Right lung (tissue), 5 donors: ENCODE results near the gene YTHDF2. TPM values are rescaled to one million over a fixed set of nuclear protein-coding genes. Genes with fewer than 3 reads are reported as not detected.

Experiments
- DNase-seq, 2 donors: peaks; one replicate each; pipeline ENCODE4 v3.0.0-alpha.2; 2013
- polyA plus RNA-seq, 5 donors: library from polyadenylated mRNA; unstranded; fragments of 120-200 nt; gene quantifications; one replicate each; pipeline versions ENCODE4 v1.2.1 to v1.2.3, GENCODE V29; 2013; ENCODE audit warnings: inconsistent platforms in 1 of 5, low replicate concordance in 1 of 5; ENCODE audit not compliant: insufficient read length in 5 of 5, insufficient read depth in 1 of 5

YTHDF2 gene
- polyA plus RNA-seq, 5 donors = 64.4 to 77.2 (median 74.9) TPM

GRCh38 chr1:28796352-28797211 lies 59.8 kb downstream of the YTHDF2 start:
- no peak for DNase-seq

DNA sequence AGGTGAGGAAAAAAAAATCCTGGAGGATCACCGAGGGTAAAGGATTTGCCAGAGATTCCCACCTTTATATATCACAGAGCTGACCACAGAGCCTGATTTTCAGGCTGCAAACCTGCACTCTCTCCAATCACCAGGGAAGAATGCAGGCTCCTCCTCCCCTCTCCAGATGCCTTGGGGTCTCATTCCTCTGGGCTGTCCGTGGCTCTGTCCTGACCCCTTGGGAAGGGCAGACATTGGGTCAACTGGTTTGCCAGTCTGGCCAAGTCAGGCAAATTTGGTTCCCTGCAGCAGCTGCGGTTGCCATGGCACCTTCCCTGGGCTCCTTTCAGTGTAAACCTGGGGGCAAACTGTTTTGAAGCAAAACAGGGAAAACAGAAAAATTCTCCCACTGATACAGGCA lies 63.6 kb downstream of the YTHDF2 start:
- no peak for DNase-seq

GRCh38 chr1:28801461-28801860 lies 64.7 kb downstream of the YTHDF2 start:
- DNase-seq = no peak

- DNase-seq = no peak
Observed at GRCh38 chr1:28803051-28803450, 66.3 kb downstream of the YTHDF2 start.

DNA sequence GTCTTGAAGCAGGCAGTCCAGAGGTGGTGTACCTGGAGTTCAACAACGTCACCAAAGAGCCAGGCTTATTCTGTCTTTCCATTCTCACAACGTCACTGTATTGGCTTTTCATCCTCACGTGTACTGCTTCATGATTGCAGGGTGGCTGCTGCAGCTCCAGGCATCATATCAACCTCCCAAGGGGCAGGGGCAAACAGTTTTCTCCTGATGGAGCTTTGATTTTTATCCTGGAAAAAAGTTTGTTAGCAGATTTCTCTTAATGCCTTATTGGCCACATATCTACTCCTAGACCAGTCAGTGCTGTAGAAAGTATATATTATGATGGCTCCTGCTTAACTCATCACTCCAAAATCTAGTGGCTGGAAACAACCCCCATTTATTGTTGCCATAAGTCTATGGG lies 66.9 kb downstream of the YTHDF2 start:
- no peak for DNase-seq

- DNase-seq = no peak
Observed at GRCh38 chr1:28804071-28804470, 67.3 kb downstream of the YTHDF2 start.

- no peak for DNase-seq
Observed at GRCh38 chr1:28807046-28807445, 70.3 kb downstream of the YTHDF2 start.

- no peak for DNase-seq
Observed at GRCh38 chr1:28807986-28808385, 71.2 kb downstream of the YTHDF2 start.

DNA sequence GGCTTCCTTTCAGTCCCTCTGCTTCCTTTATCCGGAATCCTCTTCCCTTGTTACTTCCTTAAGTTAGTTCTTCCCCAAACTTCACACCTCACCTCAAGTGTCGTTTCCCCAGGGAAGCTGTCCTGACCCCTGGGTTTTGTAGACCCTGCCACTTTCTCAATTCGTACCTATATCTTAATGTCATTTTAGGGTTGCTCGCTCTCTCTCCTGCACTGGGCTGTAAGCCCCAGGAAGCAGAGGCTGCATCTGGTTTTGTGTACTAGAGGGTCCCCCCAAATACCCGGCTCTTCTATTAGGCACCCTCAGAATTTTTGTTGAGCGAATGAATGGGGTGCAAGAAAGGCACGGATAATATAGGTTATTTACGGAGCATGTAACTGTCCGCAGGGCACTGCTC lies 74.6 kb downstream of the YTHDF2 start:
- no peak for DNase-seq

GRCh38 chr1:28811766-28812668 lies 75.3 kb downstream of the YTHDF2 start, which contains the start of gene OPRD1:
OPRD1 (plus strand) TSS chr1:28812170; CDS start chr1:28812384, 214 bp downstream.
- DNase-seq = no peak

GRCh38 chr1:28812669-28813468 lies 76.1 kb downstream of the YTHDF2 start:
- no peak for DNase-seq

DNA sequence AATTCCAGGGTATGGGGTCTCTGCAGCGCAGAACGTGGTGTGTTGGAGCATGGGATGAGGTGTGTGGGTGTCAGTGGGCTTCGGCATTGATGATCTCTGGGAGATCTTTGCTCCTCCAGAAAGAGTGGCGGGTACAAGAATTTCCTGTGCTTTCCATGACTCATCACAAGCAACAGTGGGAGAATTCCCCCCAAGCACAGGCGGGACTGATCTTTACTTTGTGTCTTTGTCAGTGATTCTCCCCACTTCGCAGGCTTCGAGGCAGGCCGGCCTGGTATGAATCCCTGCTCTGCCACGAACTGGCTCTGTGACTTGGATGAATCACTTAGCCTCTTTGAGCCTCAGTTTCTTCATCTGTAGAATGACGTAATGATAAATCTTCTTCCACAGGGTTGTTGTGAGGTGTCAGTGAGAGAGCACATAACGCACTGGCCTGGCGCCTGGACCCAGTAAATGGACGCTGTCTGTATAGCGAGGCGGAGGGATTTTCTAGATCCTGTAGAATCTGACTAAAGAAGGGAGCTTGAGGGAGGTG lies 77.3 kb downstream of the YTHDF2 start:
- DNase-seq = no peak

DNA sequence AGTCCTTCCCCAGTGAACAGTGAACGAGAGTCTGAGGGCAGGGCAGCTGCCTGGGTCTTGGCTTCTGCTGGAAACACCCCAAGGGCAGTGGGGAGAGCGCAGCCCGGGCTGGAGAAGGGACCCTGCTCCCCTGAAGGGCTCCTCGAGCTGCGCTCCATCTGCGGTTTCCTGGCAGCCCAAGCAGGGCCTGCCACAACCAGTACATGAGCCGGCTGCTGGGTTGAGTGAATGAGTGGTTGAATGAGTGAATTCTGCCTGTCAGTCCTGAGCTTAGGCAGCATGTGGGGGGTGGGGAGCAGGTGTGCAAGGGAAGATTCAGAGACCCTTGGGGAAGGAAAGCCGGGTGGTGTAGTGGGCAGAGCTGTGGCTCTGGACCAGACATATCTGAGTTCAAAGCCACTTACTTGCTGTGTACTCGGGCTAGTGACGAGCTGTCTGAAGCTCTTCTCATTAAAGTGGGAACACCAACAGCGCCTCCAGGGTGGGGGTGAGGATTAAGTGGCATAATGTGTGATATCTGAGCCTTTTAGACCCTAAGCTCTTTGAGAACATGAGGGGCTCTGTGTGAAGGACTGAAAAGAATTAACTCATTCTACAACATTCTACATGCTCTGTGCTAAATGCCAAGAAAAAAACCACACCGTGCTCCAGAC lies 78.9 kb downstream of the YTHDF2 start:
- DNase-seq = no peak

DNA sequence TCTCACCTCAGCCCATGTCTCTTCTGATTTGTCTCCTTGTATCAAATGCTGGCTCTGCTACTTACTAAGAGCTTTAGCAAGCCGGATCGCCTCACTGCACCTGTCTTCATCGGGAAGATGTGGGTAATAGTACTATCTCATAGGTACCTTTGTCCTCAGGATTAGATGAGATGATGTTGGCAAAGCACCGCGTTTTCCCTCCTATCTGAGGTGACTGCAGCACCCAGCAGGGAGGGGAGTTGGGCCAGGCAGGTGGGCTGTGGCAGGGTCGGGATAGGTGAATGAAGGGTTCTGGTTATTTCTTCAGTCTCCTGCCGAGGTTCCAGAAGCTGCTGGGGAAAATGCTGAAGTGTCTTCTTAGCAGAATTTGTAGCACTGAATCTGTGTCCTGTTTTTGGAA lies 80.4 kb downstream of the YTHDF2 start:
- DNase-seq = no peak

GRCh38 chr1:28819020-28819419 lies 82.3 kb downstream of the YTHDF2 start:
- DNase-seq = no peak

Other genes starting within 250 kb of the YTHDF2 start
- gene RCC1, start 230.9 kb upstream of the YTHDF2 start, polyA plus RNA-seq = 10 to 100 TPM; 35.1 to 48.1 (median 41.3) TPM
- 10 to 100 TPM; 28.0 to 36.8 (median 29.0) TPM for gene TRNAU1AP, start 183.9 kb upstream of the YTHDF2 start, polyA plus RNA-seq
- gene RAB42, start 144.7 kb upstream of the YTHDF2 start, polyA plus RNA-seq = 1 to 10 TPM; 6.2 to 7.4 (median 6.7) TPM
- 10 to 100 TPM; 29.0 to 33.9 (median 32.8) TPM for gene TAF12, start 93.9 kb upstream of the YTHDF2 start, polyA plus RNA-seq
- not detected for gene RNU11, start 88.3 kb upstream of the YTHDF2 start, polyA plus RNA-seq
- gene GMEB1, start 68.2 kb upstream of the YTHDF2 start, polyA plus RNA-seq = 10 to 100 TPM; 12.2 to 16.7 (median 16.1) TPM
- under 1 TPM; 0.15 to 0.22 (median 0.18) TPM for gene OPRD1, start 75.2 kb downstream of the YTHDF2 start, polyA plus RNA-seq
- gene EPB41, start 177.6 kb downstream of the YTHDF2 start, polyA plus RNA-seq = 10 to 100 TPM; 36.5 to 53.0 (median 46.3) TPM